Cerebellar nuclear complex (tissue), 1 donor: ENCODE results near the gene SETD2.
"Not testable (repeated sequence)": the region's sequence is repeated elsewhere in the genome, so short reads cannot be mapped to it uniquely, and the experiment has no call there.

Source experiments
- DNase-seq, 2 experiments: peaks; one replicate each; lab custom pipeline; 2025; lab: John Stamatoyannopoulos, UW

SETD2 gene

DNA sequence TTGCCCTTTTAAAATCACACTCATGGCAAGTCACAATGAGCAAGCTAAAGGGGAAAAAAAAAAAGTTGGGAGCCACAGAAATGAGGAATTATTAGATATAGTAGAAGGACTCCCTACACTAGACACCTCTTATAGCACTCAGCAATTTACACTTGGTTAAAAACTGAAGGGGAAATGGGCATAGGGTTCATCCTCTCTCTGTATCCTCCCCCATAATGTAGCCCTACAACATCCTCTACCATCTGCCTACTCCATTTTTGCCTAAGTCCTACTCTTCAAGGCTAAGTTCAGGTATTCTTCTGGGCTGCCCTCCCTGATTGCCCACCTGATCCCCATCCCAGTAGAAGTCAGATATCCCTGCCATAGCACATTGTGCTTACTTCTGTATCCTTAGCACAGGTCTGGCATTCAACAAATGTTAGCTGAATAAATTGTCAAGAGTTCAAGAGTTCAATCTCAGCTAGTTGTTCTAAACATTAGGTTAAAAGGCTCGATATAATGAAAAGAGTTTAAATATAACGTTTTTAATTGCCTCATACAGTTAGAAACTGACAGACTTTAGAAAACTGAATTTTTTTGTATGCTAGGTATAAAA lies 14.5 kb downstream of the SETD2 start:
- no peak for DNase-seq

DNA sequence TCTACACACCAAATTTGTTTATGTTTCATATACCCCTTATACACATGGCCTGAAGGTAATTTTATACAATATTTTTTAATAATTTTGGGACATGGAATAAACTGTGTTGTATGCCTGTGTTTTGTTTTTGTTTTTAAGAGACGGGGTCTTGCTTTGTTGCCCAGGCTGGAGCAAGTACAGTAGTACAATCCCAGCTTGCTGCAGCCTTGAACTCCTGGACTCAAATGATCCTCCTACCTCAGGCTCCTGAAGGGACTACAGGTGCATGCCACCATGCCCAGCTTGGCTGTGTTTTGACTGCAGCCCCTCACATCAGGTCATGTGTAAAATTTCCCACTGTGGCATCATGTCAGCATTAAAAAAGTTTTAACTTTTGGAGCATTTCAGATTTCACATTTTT lies 18.6 kb downstream of the SETD2 start:
- DNase-seq = no peak

DNA sequence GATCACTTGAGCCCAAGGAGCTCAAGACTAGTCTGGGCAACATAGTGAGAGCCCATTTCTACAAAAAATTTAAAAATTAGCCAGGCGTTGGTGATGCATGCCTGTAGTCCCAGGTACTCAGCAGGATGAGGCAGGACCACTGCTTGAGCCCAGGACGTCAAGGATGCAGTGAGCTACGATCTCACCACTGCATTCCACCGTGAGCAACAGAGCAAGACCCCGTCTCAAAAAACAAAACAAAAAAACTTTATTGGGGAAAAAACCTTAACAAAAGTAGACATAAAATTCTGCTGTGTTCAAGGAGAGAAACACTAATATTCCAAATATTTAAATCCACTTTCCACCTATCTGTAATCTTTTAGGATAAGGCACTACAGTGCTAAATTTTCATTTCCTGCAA lies 20.8 kb downstream of the SETD2 start:
- no peak for DNase-seq

DNA sequence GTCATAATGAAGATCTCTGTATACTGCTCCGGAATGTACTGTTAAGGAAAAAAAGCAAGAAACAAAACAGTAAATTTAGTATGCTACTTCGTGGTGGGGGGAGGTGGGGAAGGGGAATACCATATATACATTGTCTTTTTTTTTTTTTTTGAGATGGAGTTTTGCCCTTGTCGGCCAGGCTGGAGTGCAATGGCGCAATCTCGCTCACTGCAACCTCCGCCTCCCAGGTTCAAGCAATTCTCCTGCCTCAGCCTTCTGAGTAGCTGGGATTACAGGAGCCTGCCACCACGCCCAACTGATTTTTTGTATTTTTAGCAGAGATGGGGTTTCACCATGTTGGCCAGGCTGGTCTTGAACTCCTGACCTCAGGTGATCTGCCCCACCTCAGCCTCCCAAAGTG lies 21.4 kb downstream of the SETD2 start:
- not testable (repeated sequence) for DNase-seq

DNA sequence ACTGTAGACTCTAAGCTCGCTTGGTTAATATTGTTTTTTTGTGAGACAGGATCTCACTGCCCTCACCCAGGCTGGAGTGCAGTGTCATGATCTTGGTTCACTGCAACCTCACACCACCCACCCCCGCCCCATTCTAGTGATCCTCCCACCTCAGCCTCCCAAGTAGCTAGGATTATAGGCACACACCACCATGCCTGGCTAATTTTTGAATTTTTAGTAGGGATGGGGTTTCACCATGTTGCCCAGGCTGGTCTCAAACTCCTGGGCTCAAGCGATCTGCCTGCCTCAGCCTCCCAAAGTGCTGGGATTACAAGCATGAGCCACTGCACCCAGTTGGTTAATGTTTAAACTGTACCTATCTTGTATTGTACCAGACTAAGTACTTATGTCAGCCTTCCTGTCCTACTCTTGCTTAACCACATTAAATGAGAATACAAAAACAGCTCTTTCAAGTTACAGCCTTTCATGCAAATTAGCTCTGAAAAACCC lies 22.9 kb downstream of the SETD2 start:
- DNase-seq = not testable (repeated sequence)

DNA sequence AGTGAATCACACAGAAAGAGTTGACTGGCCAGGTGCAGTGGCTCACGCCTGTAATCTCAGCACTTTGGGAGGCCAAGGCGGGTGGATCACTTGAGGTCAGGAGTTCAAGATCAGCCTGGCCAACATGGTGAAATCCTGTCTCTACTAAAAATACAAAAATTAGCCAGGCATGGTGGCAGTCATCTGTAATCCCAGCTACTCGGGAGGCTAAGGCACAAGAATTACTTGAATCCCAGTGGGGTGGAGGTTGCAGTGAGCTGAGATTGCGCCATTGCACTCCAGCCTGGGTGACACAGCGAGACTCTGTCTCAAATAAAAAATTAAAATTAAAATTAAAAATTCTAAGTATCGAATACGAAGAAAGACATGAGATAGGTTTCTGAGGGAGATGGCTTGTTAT lies 23.4 kb downstream of the SETD2 start:
- not testable (repeated sequence) for DNase-seq

DNA sequence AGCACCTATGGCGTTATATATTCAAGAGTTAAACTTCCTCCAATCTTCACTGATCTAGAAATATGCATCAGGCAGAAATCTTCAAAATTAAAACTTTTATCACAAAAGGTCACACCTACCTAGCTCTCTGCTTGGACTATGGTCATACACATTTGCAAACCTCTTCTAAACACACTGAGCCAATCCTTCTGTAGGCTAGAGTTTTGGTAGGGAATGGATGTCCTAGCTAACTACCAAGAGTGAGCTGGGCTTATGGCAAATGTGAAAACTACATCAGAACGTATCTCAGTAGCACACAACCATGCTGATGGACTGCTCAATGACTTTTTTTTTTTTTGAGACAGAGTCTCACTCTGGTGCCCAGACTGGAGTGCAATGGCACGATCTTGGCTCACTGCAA lies 29.6 kb downstream of the SETD2 start:
- no peak for DNase-seq

DNA sequence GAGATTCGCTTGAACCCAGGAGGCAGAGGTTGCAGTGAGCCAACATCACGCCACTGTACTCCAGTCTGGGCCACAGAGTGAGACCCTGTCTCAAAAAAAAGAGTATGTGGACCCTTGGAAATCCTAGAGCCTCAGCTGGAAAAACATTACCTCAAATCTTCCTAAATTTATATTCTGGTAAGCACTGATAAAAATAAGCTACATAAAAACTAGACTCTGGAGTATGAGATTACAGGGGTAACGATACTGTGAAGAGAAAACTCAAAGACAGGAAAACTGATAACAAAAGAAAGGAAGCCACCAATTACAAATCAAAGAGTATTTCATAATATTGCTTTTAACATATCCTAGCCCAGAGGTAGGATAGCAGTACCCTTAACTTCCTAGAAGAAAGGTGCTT lies 30.3 kb downstream of the SETD2 start:
- no peak for DNase-seq

DNA sequence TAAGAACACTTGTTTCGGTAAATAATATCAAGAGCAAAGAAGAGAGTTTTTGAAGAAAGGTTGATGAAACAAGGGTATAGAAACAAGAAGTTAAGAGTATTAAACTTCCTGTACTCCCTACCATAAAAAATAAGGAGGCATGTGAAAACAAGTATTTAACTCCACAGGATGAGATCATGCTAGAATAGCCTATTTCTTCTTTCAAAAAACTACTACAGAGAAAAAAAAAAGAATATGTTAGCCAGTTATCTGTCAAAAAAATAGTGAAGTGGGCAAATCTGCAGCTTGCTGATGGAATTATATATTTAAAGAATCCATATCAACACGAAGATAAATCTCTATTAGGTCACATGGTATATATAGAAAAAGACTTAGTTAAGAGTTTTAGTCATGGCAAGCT lies 33.4 kb downstream of the SETD2 start:
- DNase-seq = no peak

DNA sequence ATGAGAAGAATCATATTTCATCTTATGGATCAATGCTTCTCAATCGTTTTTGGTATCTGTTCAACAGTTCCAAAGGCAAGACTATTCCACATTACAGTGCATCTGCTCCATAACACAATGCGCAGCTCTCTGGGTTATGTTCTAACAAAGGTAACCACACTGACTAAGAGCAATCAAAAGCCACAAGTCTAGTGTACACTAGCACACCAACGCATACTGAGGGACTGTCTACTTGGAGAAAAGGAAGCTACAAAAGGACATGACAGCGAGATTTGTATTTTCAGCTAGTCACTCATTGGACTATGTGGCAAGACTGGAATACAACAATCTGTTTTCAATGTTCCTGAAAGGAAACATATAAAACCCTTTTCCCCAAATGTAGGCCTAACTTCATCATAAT lies 35.8 kb downstream of the SETD2 start:
- no peak for DNase-seq

DNA sequence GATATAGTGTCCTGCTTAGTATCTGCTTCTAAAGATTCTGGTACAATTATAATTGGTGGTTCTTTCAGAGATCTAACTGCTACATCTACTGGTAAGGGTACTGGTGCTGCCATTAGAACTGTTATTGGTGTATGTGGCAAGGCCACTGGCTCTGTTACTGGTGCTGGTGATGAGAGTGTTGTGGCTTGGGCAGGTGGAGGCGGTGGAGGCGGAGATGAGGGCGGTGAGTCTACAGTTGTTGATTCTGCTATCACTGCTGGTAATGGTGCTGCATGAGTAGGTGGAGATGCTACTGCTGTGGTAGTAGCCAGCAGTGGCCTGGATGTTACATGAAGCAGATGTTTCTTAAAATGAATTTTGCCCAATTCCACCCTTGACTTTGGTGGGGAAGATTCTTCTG lies 40.1 kb downstream of the SETD2 start:
- DNase-seq = no peak

DNA sequence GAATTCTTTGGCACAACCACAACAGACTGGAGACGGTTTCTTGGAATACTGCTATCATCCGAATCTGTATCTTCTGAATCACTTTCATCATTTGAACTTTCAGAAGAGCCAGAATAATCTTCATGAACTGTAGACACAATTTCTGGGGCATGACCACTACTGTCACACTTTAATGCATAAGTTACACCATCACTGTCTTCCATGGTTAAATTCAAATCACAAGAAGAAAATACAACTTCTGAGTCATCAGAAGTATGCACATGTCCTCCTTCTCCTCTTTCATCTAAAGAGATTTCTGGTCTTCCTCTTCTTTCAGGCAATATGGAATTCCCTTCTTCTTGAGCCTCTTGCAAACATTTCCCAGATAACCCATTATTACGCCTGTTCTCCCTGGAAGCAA lies 42.5 kb downstream of the SETD2 start:
- no peak for DNase-seq

DNA sequence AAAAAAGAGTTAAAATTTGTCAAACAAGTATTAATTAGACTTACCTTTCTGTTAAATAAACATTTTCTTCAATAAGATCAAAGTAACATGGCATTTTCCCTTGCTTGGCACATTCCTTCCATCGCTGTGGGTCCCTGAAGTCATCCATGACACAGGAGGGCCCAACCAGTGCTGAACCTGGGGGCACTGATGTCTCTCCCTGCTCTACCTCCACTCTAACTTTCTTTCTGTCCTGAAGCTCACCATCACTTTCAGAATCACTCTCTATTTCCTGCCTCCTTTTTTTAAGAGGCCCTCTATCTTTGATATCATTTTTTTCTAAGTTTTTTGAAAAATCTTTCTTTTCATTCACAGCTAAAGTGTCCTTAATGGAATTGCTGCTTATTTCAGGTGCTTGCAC lies 43.8 kb downstream of the SETD2 start:
- DNase-seq = no peak

DNA sequence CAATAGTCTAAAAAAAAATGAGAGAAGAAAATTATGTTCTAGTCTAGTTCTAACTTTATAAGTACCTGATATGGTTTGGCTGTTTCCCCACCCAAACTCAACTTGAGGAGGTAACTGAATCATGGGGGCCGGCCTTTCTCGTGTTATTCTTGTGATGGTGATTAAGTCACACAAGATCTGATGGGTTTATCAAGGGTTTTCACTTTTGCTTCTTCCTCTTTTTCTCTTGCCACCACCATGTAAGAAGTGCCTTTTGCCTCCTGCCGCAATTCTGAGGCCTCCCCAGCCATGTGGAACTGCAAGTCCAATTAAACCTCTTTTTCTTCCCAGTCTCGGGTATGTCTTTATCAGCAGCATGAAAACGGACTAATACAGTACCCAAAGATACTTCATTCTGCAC lies 44.5 kb downstream of the SETD2 start:
- DNase-seq = not testable (repeated sequence)

DNA sequence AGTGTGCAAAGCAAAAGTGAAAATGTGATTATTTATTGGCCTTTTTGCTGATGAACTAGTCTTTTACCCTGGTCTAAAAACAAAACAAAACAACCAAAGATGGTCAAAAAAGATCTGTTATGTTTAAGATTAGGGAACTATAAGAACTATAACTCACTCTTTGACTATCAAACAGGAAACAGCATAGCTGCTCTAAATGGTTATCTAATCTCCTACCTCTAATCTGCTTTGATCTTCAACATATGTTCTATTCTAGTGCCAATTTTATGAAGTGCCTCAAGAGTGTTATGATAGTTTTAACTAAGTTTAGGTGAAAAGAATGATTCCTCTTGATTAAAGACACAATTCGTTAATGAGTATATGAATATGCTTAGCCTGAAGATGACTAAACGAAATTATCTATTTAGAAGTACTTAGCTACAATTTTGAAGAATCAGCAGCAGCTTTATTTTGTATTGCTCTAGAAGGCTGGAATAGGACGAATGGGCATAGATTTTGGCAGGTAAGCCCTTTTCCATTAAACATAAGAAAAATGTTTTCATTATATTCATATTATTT lies 46.0 kb downstream of the SETD2 start:
- no peak for DNase-seq

DNA sequence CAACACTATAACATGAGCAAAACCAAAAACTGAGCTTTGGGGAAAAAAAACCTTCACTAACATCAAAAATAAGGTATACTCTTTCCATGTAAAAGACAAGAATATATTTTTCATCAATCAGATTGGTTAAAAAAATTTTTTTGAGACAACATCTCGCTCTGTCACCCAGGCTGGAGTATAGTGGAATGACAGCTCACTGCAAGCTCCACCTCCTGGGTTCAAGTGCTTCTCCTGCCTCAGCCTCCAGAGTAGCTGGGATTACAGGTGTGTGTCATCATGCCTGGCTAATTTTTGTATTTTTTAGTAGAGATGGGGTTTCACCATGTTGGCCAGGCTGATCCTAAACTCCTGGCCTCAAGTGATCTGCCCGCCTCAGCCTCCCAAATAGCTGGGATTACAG lies 48.4 kb downstream of the SETD2 start:
- not testable (repeated sequence) for DNase-seq

DNA sequence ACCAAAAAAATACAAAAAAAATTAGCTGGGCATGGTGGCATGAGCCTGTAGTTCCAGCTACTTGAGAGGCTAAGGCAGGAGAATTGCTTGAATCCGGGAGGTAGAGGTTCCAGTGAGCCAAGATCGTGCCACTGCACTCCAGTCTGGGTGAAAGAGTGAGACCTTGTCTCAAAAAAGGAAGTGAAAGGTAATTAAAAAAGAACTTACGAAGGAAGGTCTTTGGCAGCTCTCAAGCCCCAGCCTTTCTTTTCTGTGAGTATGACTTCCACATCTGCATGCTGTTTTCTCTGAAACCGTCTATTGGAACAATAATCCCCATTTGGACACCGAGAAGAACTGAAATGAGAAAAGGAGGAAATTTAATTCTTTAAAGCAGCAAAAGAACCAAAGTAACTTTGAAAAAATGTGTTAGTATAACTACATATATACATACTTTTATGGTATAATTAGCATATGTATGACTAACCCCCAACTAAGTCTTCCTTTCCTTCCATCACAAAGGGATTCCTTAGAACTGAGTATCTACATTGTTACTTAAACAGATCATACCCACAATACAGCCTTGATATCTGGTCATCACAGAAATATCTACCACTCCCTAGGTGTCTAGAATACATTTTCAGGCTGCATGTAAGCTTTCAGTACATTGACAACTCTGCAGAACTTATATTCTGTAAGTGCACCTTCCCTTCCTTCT lies 50.1 kb downstream of the SETD2 start:
- DNase-seq = no peak

DNA sequence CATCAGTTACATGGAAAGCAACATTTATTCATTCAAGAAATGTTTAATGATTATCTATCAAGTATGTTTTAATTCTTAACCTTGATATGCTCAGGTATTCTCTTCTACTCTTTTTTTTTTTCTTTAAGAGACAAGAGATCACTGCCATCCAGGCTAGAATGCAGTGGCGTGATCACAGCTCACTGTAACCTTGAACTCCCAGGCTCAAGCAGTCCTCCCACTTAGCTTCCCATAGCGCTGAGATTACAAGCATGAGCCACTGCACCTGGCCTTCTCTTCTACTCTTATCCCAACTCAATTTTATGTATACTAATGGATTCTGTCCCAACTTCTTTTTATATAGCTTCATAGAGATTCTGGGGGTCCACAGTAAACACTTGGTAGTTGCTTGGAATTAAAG lies 50.9 kb downstream of the SETD2 start:
- no peak for DNase-seq

DNA sequence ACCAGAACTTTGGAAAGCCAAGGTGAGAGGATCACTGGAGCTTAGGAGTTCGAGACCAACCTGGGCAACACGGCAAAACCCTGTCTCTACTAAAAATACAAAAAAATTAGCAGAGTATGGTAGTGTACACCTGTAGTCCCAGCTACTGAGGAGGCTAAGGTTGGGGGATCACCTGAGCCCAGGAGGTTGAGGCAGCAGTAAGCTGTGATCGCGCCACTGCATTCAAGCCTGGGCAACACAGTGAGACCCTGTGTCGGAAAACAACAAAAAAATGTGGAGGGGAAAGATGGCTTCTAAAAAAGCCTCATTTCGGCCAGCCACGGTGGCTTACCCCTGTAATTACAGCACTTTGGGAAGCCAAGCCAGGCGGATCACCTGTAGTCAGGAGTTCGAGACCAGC lies 54.5 kb downstream of the SETD2 start:
- no peak for DNase-seq

DNA sequence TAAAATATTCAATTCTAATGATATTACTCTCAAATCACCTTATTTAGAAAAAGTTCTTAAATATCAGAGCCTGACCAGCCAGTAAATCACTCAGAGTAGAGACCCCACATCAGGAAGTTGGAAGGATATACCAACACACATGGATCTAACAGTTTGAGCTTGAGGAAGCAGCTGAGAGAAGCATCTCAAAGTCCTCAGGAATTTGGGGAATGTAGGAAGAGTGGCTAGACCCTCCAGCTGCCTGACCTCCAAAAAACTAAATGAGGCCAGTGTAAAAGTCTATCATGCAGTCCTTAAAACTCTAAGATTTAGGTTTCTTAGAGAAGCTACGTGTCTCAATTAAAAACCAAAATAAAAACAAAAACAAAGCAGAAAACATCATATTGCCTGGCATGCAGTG lies 55.4 kb downstream of the SETD2 start:
- no peak for DNase-seq

DNA sequence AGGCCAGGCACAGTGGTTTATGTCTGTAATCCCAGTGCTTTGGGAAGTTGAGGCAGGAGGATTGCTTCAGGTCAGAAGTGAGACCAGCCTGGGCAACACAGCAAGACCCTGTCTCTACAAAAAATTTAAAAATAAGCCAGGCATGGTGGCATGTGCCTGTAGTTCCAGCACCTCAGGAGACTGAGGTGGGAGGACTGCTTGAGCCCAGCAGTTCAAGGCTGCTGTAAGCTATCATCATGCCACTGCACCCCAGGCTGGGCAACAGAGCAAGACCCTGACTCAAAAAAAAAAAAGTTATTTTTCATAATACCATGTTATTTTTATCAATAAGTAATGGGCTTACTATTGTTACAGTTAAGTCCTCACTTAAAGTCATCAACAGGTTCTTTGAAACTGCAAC lies 59.7 kb downstream of the SETD2 start:
- no peak for DNase-seq

DNA sequence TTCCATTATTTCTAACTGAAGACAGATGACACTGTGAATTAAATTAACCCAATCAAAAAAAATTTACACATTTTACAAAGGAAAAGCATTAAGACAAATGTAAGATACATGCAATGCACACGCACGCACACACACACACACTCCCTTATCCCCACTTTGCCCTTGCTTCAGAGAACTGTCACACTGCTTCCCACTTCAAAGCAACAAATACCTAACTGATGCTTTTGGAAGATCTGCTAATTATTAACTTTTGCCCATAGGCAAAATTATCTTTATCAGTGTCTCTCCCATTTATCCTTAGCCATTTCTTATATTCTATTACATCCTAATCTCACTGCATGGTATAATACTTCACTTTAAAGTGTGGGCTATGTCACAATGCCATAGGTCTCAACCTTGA lies 60.3 kb downstream of the SETD2 start:
- DNase-seq = no peak

DNA sequence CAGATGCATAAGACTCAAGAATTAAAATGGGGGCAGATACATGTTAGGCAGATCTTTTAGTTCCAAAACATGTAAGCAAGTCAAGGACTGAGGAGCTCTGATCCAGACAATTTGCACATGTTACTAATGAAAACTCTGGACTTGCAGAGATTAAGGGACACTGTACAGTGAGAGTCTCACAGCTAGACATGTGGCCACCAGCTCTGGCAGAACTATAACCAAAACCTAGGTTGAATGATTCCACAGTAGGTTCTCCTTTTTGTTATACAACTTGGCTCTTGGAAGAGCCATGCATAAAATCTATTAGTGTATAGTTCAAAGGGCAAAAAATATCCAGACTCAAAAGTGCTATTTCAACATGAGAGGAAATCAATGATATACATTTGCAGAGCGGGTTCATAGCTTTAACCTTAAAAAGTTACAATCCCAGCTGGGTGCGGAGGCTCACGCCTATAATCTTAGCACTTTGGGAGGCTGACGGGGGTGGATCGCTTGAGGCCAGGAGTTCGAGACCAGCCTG lies 61.8 kb downstream of the SETD2 start:
- no peak for DNase-seq
